Neuronal stem cell (in vitro differentiated cells): ENCODE data around the gene RTEL1.
"Not testable (repeated sequence)": the region's sequence is repeated elsewhere in the genome, so short reads cannot be mapped to it uniquely, and the experiment has no call there.

ENCODE experiments used
- DNase-seq: peaks from one replicate; pipeline ENCODE4 v3.0.0-alpha.2; 2013; ENCODE audit warnings: low spot score
- H2AFZ ChIP-seq: one replicate; pipeline ENCODE4 v1.6.1; 2013; ENCODE audit warnings: mild to moderate bottlenecking, low read length, inconsistent platforms
- H2AK5ac ChIP-seq: 2 replicates; pipeline ENCODE4 v1.6.1; 2013; ENCODE audit warnings: low read depth, mild to moderate bottlenecking, inconsistent platforms, low read length, moderate library complexity, mixed read lengths
- H2BK120ac ChIP-seq: 2 replicates; pipeline ENCODE4 v1.6.1; 2013; ENCODE audit warnings: low read depth, mild to moderate bottlenecking, inconsistent platforms, low read length, moderate library complexity, mixed read lengths
- H2BK12ac ChIP-seq: one replicate; pipeline ENCODE4 v1.6.1; 2013; ENCODE audit warnings: low read length, inconsistent platforms
- H2BK15ac ChIP-seq: 2 replicates; pipeline ENCODE4 v1.6.1; 2013; ENCODE audit warnings: mild to moderate bottlenecking, low read length, inconsistent platforms, mixed read lengths
- H2BK5ac ChIP-seq: one replicate; pipeline ENCODE4 v1.6.1; 2013; ENCODE audit warnings: inconsistent platforms, mild to moderate bottlenecking, low read length, moderate library complexity
- H3K14ac ChIP-seq: one replicate; pipeline ENCODE4 v1.6.1; 2013; ENCODE audit warnings: low read length, inconsistent platforms
- H3K18ac ChIP-seq: 2 replicates; pipeline ENCODE4 v1.6.1; 2013; ENCODE audit warnings: low read length, inconsistent platforms
- H3K23ac ChIP-seq: 2 replicates; pipeline ENCODE4 v1.6.1; 2013; ENCODE audit warnings: low read depth, mild to moderate bottlenecking, mixed read lengths, low read length, inconsistent platforms; ENCODE audit not compliant: poor library complexity
- H3K27ac ChIP-seq: replicated peaks from 3 replicates; pipeline ENCODE4 v1.5.1; 2013; ENCODE audit warnings: low read length, inconsistent platforms
- H3K27me3 ChIP-seq, 3 experiments: 2 replicates each; pipeline ENCODE4 v1.6.1; 2013; ENCODE audit warnings: low read length in 3 of 3, mild to moderate bottlenecking in 2 of 3, inconsistent platforms in 1 of 3, low read depth in 1 of 3, mixed read lengths in 1 of 3, moderate library complexity in 1 of 3; ENCODE audit not compliant: control insufficient read depth in 3 of 3, insufficient read depth in 3 of 3
- H3K36me3 ChIP-seq, 2 donors: replicated peaks in 1 of 2; 2 replicates each; pipeline ENCODE4 v1.6.1; 2013; ENCODE audit warnings: low read length in 2 of 2; ENCODE audit not compliant: control insufficient read depth in 2 of 2, insufficient read depth in 2 of 2
- H3K4ac ChIP-seq: 2 replicates; pipeline ENCODE4 v1.6.1; 2013; ENCODE audit warnings: inconsistent platforms, mild to moderate bottlenecking, low read length, moderate library complexity
- H3K4me1 ChIP-seq, 2 donors: 1 replicate in 1 of 2; 2 replicates in 1 of 2; pipeline ENCODE4 v1.6.1; 2013; ENCODE audit warnings: low read length in 2 of 2, low read depth in 1 of 2; ENCODE audit not compliant: control insufficient read depth in 2 of 2, insufficient read depth in 1 of 2
- H3K4me2 ChIP-seq: one replicate; pipeline ENCODE4 v1.6.1; 2013; ENCODE audit warnings: mild to moderate bottlenecking, low read length, inconsistent platforms; ENCODE audit not compliant: insufficient read depth, poor library complexity, severe bottlenecking
- H3K4me3 ChIP-seq, 2 donors: 2 replicates each; pipeline ENCODE4 v1.5.1; 2013; ENCODE audit warnings: low read length in 2 of 2, mild to moderate bottlenecking in 2 of 2, inconsistent platforms in 1 of 2, moderate library complexity in 1 of 2
- H3K79me1 ChIP-seq: one replicate; pipeline ENCODE4 v1.6.1; 2013; ENCODE audit warnings: low read depth, mild to moderate bottlenecking, inconsistent platforms, low read length, moderate library complexity
- H3K9ac ChIP-seq: one replicate; pipeline ENCODE4 v1.6.1; 2013; ENCODE audit warnings: mild to moderate bottlenecking, low read depth, low read length, inconsistent platforms; ENCODE audit not compliant: poor library complexity
- H3K9me3 ChIP-seq, 2 donors: replicated peaks in 1 of 2; 2 replicates each; pipeline versions ENCODE3 to v1.6.1; 2013; ENCODE audit warnings: low read length in 2 of 2, mild to moderate bottlenecking in 2 of 2, inconsistent platforms in 1 of 2, low read depth in 1 of 2, mixed read lengths in 1 of 2, moderate library complexity in 1 of 2; ENCODE audit not compliant: control insufficient read depth in 2 of 2, insufficient read depth in 1 of 2
- H4K8ac ChIP-seq: one replicate; pipeline ENCODE4 v1.6.1; 2013; ENCODE audit warnings: low read depth, mild to moderate bottlenecking, inconsistent platforms, low read length, moderate library complexity
- H4K91ac ChIP-seq: one replicate; pipeline ENCODE4 v1.6.1; 2013; ENCODE audit warnings: low read length, low read depth, mild to moderate bottlenecking, inconsistent platforms; ENCODE audit not compliant: poor library complexity
- WGBS, 2 donors: extraction: QIAGEN DNeasy Blood & Tissue Kit; methylation state at CpG; one replicate each; pipeline ENCODE4 v1.1.7; 2013; ENCODE audit warnings: missing lambda C conversion rate in 2 of 2, mixed read lengths in 1 of 2; ENCODE audit not compliant: insufficient read length in 2 of 2, insufficient replicate concordance in 1 of 2; ENCODE audit errors: extremely low coverage in 2 of 2; 5-methylcytosine and 5-hydroxymethylcytosine counted together

Gene RTEL1

GRCh38 chr20:63628246-63628975 is 29.7 kb upstream of the RTEL1 start:
- Histone ChIP-seq H3K4me3 (peak overlapping the region in 1 of 2 donors; percentile 94), H3K36me3 (peaks cover 0 to 6% of the 10 kb centered on the region in 2 donors), H4K8ac (no peak overlapping the region), H3K14ac (no peak overlapping the region), H2AK5ac (peak overlapping the region; percentile 40), H2AFZ (no peak overlapping the region), H3K4me1 (peaks cover 2 to 14% of the 10 kb centered on the region in 2 donors), H3K18ac (no peak overlapping the region), H3K27me3 (no peaks in the 10 kb centered on the region), H3K23ac (peak overlapping the region; percentile 89), H4K91ac (no peak overlapping the region), H3K4ac (peak overlapping the region; percentile 76), H3K4me2 (no peak overlapping the region), H3K79me1 (peaks cover 7% of the 10 kb centered on the region), H3K27ac (no peak overlapping the region), H2BK120ac (no peak overlapping the region), H2BK12ac (no peak overlapping the region), H2BK5ac (peak overlapping the region; percentile 39), H3K9me3 (no peaks in the 10 kb centered on the region), H2BK15ac (no peak overlapping the region), H3K9ac (no peak overlapping the region)
- no CpG with 5 or more reads among the region's 22 CpGs for WGBS, 2 donors
- no peak for DNase-seq

GRCh38 chr20:63630956-63631355 is 27.2 kb upstream of the RTEL1 start:
- not testable (repeated sequence) for H4K8ac ChIP-seq, H2BK15ac ChIP-seq, H3K18ac ChIP-seq, H3K4me1 ChIP-seq, H4K91ac ChIP-seq, H3K27ac ChIP-seq, H3K23ac ChIP-seq, H2BK5ac ChIP-seq, H3K4ac ChIP-seq, H2BK120ac ChIP-seq, H3K36me3 ChIP-seq, H3K14ac ChIP-seq, H3K79me1 ChIP-seq, H3K27me3 ChIP-seq, H3K4me2 ChIP-seq, DNase-seq, H3K4me3 ChIP-seq, H2AK5ac ChIP-seq, H3K9ac ChIP-seq, H2BK12ac ChIP-seq, H3K9me3 ChIP-seq, H2AFZ ChIP-seq
- WGBS, 2 donors: no CpG with 5 or more reads among the region's 6 CpGs

- not testable (repeated sequence) for H3K23ac ChIP-seq, DNase-seq, H3K4me2 ChIP-seq, H4K91ac ChIP-seq, H4K8ac ChIP-seq, H3K36me3 ChIP-seq, H2AFZ ChIP-seq, H3K18ac ChIP-seq, H2BK5ac ChIP-seq, H3K9me3 ChIP-seq, H3K4ac ChIP-seq, H3K79me1 ChIP-seq, H2BK12ac ChIP-seq, H3K4me1 ChIP-seq, H3K27ac ChIP-seq, H3K14ac ChIP-seq, H2AK5ac ChIP-seq, H3K4me3 ChIP-seq, H3K27me3 ChIP-seq, H2BK15ac ChIP-seq, H3K9ac ChIP-seq, H2BK120ac ChIP-seq
- WGBS, 2 donors: no CpG with 5 or more reads among the region's 10 CpGs
Measured at GRCh38 chr20:63631426-63631825, 26.7 kb upstream of the RTEL1 start.

GRCh38 chr20:63633732-63634131 is 24.4 kb upstream of the RTEL1 start:
- DNase-seq: no peak
- Histone ChIP-seq H3K4me2 (no peak overlapping the region), H3K4me1 (peaks cover 4 to 6% of the 10 kb centered on the region in 2 donors), H2BK5ac (no peak overlapping the region), H3K36me3 (no peaks in the 10 kb centered on the region), H3K4ac (no peak overlapping the region), H3K27ac (no peak overlapping the region), H2BK12ac (no peak overlapping the region), H3K14ac (no peak overlapping the region), H4K8ac (no peak overlapping the region), H3K4me3 (no peak overlapping the region), H2AK5ac (no peak overlapping the region), H3K79me1 (no peaks in the 10 kb centered on the region), H2BK120ac (no peak overlapping the region), H2AFZ (no peak overlapping the region), H3K9me3 (no peaks in the 10 kb centered on the region), H3K9ac (no peak overlapping the region), H3K23ac (no peak overlapping the region), H2BK15ac (no peak overlapping the region), H3K27me3 (no peaks in the 10 kb centered on the region), H4K91ac (no peak overlapping the region), H3K18ac (no peak overlapping the region)
- WGBS, 2 donors: no CpG with 5 or more reads among the region's 9 CpGs
